ENCODE data around the gene FXYD6.

Gene FXYD6

DNA sequence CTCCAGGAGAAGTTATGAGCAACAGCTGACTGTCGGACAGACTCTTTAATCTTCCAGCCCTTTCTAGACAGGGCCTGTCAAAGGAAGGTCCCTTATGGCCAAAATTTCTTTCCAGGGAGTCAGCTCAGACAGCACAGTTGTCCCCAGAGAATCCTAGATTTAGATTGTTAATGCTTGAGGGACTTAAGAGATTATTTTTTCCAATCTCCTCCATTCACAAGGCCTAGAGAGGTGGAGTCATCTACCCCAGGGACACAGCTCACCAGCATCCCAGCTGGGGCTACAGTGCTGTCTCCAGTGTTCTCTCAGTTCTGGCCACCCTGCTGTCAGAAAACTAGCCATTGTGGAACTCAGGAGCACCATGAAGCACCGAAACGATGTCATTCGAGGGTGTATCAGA lies 87.2 kb downstream of the FXYD6 start:
- no peak for DNase-seq
